ELR (cell line): Measurements from ENCODE around the gene BMP6.

Experiments used
- DNase-seq: peaks from one replicate; pipeline ENCODE4 v3.0.0-alpha.2; 2015; ENCODE audit warnings: low read depth

BMP6 gene

DNA sequence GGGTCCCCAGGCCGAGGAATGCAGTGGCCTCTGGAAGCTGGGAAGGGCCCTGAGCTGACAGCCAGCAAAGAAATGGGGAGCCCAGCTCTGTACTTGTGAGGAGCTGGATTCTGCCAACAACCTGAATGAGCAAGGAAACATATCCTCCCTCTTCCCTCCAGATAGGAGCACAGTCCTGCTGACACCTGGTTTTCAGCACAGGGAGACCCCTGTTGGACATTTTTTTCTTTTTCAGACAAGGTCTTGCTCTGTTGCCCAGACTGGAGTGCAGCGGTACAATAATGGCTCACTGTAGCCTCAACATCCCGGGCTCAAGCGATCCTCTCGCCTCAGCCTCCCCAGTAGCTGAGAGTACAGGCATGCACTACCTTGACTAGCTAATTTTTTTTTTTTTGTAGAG lies 21.5 kb downstream of the BMP6 start:
- no peak for DNase-seq

DNA sequence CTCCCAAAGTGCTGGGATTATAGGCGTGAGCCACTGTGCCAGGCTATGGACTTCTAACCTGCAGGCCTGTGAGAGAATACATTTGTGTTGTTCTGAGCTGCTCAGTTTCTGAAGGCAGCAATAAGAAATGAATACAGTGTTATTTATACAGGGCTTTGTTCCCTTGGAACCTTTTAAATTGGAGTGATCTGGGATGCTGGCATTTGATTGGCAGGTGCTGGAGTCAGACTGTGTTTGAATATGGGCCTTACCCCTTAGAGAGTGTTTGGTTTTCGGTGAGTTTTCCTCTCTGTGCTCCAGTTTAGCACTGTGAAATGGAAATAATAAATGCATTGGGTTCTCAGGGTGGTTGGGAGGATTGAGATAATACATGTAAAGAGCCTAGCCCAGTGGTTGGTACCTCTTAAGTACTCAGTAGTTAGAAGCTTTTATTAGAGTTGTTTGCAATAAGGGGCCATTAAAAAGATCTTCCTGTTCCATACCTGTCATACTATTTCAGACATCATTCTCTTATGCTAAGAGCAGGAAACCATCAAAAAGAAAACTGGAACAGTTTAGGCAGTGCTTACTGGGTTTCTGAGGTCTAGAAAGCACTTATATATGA lies 22.1 kb downstream of the BMP6 start:
- DNase-seq, result no peak

DNA sequence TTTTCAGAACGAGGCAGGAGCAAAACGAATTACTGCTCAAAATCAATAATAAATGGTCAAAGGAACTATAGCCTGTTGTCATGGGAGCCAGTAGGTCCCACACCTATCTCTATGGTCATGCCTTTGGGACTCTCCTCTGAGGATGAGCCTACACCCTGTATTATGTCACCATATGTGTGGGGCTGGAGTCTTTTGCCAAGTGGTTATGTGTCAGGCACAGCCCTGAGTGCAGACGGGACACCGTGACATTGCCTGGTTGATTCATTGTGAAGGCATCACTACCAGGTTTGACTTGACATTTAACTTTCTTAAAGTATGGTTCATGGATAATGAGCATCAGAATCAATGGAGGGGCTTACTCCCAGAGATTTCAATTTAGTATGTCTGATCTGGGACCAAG lies 23.6 kb downstream of the BMP6 start:
- no peak for DNase-seq

GRCh38 chr6:7750197-7750596 lies 24.3 kb downstream of the BMP6 start:
- no peak for DNase-seq

DNA sequence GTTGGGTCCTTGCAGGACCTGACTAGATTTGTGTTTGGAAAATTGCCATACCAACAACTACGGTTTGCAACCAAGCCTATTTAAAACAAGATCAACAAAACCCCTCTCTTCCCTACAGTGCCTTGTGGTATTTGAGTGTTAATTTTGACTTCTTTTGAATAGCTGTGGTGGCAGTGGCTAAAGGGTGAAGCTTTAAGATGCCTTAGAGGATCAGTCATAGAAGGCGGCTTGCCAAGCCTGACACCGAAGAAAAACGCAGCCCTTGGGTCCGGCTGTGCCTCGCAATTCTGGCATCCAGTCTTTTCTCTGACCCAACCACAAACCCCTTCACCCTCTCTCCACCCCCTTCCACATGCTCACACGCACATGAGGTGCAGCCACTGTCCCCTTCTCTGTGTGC lies 32.6 kb downstream of the BMP6 start:
- peak; percentile 73 for DNase-seq

GRCh38 chr6:7759320-7759719 lies 33.4 kb downstream of the BMP6 start:
- no peak for DNase-seq

- peak; percentile 15 for DNase-seq
Observed at GRCh38 chr6:7761051-7761450, 35.2 kb downstream of the BMP6 start.

- no peak for DNase-seq
Observed at GRCh38 chr6:7762760-7763159, 36.9 kb downstream of the BMP6 start.

DNA sequence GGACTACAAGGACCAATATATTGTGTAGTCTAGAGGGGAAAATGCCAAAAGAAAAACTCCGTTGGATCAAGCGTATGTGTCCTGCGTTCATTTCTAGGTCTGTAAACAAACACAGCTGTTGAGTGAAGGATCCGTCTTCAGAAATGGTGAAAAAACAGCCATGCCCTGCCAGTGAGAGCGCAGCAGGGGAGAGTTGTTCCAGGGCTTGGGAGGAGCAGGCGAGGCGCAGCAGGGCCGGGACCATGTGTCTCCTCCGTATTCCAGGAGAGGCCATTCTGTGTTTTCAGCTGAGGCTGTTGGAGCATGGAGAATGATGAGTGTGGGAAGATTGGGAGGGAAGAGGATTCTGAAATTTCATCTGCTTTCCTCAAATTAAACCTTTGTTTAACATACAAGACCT lies 38.0 kb downstream of the BMP6 start:
- DNase-seq, result no peak

DNA sequence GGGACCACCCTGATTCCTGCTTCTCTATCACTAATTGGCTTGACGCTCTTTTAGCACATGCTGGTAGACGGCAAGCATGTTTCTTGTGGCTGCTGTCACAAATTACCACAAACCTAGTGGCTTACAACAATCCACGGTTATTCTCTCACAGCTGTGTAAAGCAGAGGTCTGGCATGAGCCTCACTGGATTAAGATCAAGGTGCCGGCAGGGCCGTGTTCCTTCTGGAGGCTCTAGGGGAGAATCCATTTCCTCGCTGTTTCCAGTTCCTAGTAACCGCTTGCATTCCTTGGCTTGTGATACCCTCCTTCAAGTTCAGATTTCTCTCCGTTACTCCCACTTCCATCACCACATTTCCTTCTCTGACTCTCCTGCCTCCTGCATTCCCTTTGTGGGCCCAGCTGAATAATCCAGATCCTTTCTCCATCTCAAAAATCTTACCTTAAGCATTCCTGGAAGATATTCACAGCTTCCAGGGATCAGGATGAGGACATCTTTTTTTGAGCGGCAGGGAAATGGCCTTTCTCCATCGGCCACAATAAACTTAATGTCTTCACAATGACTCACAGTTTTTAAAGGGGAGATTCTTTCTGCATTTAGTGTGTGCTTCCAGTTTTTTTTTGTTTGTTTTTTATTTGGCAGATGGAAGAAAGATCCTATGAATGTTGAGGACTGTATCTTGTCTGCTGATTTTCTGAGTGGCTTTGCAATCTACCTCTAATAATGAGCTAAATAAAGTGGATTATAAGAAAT lies 39.9 kb downstream of the BMP6 start:
- DNase-seq, result peak; percentile 24

GRCh38 chr6:7769702-7770101 lies 43.8 kb downstream of the BMP6 start:
- peak; percentile 53 for DNase-seq

- no peak for DNase-seq
Observed at GRCh38 chr6:7770111-7770510, 44.2 kb downstream of the BMP6 start.

DNA sequence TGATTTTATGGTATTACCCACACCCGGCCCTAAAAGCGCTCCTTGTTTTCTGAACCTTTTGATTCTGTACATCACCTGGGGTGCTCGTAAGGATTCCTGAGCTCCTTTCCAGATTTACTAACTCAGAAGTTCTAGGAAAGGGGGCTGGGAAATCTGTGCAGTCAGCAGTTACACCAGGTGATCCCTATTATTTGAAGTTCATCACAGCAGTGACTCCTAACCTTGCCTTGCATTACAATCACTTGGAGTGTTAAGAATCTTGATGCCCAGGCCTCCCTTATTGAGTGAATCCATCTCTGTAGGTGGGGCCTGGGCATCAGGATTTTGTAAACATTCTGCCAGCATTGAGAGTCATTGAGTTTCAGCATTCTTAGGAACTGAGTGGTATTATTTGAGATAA lies 44.7 kb downstream of the BMP6 start:
- DNase-seq, result no peak

- DNase-seq, result peak; percentile 9
Observed at GRCh38 chr6:7773322-7773721, 47.4 kb downstream of the BMP6 start.

DNA sequence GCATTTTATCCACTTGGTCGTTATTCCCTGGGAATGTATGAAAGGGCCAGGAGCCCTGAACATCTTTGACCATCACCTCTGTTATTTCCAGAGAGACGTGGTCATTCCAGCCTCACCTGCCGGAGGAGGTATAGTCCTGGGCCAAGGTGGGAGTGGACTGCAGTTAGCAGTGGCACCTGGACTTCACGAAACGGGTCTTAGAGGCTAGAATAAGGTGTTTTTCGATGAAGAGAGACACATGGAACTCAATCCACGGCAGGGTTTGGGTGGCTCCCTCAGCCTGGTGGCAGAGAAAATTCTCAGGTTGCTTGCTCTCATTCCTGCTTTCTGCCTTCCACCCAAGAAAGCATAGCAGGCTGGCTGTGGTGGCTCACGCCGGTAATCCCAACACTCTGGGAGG lies 48.0 kb downstream of the BMP6 start:
- DNase-seq, result no peak

DNA sequence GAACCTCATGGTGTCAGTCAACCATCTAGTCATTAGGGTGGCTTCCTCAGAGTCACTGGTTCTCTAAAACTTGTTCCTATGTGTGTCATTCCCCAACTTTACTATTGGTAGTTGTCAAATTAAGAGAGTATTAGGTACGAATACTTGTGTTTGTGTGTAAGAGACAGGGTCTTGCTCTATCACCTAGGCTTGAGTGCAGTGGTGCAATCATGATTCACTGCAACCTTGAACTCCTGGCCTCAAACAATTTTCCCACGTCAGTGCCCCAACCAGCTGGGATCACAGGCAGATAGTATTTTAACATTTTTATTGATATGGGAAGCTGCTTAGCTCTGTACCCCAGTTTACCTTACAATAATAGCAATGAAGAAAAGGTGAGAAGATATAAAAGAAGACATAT lies 50.6 kb downstream of the BMP6 start:
- no peak for DNase-seq

GRCh38 chr6:7777074-7777473 lies 51.2 kb downstream of the BMP6 start:
- DNase-seq, result no peak

DNA sequence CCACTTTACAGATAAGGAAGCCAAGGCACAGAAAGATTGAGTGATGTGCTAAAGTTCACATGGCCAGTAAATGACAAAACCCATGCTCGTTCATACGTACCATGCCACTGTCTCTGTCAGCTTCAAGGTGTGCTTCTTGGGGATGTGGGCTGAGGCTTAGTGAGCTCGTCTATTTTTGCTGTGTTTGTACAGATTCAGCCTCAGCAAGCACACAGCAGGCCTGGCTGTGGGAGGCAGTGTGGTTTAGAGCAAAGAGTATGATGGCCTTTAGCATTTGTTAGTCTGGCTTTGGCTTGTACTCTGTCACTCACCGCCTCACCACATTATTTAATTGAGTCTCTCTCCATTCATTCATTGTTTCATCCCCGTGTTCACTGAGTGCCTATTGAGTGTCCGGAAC lies 55.3 kb downstream of the BMP6 start:
- no peak for DNase-seq

- DNase-seq, result no peak
Observed at GRCh38 chr6:7784248-7784647, 58.3 kb downstream of the BMP6 start.

DNA sequence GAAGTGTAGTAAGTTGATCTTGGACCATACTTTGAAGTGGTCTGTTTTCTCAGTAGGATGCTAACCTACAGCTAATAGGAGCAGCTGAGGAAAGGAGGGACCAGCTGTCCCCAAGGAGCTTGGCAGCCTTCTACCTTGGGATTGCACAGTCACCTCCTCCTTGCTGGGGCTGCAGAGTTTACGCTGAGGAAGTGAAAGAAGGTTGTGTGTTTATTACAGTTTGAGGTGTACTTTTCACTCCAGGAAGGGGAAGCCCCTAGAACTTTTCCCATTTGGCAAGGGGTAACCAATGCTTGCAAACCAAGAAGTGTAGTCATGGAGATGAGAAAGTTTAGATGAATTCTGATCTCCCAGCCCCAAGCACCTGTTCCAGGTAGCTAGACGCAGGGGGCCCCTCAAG lies 58.8 kb downstream of the BMP6 start:
- no peak for DNase-seq

DNA sequence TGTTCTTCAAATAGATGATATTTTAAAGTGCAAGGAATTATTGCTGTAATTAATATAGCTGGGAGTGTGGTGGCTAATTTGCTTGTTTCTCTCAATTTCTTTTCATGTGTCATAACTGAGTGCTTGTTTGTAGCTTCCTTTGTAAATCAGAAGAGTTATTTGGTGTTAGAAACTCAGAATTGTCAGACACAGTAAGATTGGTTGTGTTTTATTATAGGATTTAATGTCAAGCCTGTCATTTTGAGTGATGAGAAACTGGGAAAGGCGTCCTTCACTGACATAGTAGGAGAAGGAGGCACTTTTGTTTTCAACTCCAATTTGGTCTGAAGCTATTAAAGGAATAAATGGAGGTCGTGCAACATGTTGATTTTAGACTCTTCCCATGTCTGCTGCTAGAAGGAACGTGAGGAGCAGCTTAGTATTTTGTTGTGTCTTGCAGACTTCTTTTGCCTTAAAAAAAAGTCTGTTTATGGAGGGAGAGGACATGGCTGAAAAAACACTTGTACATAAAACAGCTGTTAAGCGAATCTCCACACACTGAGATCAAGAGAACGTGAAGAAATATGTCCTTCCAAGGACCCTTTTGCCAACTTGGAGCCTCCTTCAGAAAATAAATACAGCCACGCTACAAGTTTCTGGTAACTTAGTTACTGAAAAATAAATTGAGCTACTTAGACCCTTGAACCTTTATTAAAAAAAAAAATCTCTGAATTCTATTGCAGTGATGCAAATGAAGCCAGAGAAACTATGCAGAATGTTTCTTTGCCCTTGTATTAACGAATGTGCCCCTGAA lies 59.5 kb downstream of the BMP6 start:
- no peak for DNase-seq

DNA sequence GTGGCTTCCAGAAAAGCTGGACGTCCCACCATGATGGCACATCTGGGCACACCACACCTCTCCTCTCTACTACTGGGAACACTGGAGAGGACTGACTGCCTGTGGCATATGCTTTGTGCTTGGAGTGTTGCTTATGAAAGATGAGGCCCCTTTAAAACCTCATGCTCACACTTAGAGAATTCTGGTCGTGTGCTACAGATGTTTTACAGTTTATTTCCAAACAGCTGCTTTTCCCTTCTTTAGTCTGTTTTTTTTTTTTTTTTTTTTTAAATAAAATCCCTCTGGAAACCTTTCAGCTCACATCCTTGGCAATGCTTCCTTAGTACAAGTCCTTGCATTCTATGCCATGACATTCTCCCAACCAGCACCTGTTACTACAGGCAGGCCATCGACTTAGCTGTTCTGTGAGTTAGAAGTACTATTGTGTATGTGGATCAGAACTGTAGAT lies 60.3 kb downstream of the BMP6 start:
- no peak for DNase-seq

DNA sequence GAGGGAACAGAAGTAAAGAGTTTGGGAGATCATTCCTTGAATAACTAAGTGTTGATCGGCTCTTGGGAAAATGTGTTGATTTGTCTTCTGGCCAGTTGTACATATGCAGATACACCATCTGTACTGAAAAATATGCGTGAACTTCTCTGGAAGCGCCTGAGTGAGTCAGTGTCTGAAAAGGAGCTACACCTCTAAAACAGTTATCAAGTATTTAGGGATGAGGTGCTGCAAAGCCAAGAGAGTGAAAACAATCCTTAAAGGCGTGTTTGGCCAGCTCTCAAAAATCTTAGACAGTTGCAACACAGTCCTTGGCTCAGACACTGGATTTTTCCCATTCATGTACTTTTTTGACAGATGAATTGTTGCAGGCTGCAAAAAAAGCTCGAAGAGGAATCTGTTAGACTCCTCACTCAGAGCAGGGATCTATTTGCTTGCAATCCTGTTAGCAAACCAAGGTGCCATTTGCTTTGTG lies 61.3 kb downstream of the BMP6 start:
- no peak for DNase-seq
